Measurements from ENCODE around the gene HACD2.

The HACD2 gene

DNA sequence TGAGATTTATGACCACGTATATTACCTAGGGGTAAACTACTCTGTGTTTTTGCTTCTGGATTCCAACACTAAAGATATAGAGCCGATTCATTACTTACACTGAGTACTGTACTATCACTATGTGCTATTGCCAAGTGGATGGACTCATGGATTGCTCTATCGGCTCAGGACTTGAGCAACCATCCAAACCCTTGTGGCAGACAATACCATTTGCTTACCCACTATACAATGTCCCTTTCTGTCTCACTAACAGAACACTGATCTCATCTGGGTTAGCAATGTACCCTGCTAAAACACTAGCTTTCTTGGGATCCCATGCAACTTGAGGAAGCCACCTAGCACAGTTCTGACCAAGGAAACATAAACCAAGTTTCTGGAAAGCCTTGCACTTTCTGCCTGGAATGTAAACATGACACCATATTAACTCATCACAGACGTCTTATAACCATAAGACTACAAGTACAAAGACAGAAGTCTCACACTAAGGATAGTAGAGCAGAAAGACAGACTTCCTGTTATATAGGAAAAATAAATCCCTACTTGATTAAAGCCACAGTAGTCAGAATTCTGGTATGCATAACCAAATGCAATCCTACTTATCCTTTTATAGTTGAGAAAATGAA lies 38.6 kb downstream of the HACD2 start:
- H3K4me3 ChIP-seq (ENCODE audit: low read length), result no peak overlapping the region
- H3K27me3 ChIP-seq (ENCODE audit: insufficient read depth, low read length), result no peaks in the 10 kb centered on the region
- H3K4me1 ChIP-seq (ENCODE audit: insufficient read depth, low read length), result no peaks in the 10 kb centered on the region
- peaks cover 12% of the 10 kb centered on the region for H3K36me3 ChIP-seq (ENCODE audit: insufficient read depth, low read length)
- no peak overlapping the region for H2AFZ ChIP-seq (ENCODE audit: low read depth, low read length)
- no peaks in the 10 kb centered on the region for H3K9me3 ChIP-seq (ENCODE audit: low read length)

- Histone ChIP-seq H3K36me3 (ENCODE audit: insufficient read depth, low read length) (no peaks in the 10 kb centered on the region), H2AFZ (ENCODE audit: low read depth, low read length) (no peak overlapping the region), H3K9me3 (ENCODE audit: low read length) (no peaks in the 10 kb centered on the region), H3K4me3 (ENCODE audit: low read length) (no peak overlapping the region), H3K27me3 (ENCODE audit: insufficient read depth, low read length) (no peaks in the 10 kb centered on the region), H3K4me1 (ENCODE audit: insufficient read depth, low read length) (no peaks in the 10 kb centered on the region)
These were observed 40.9 kb downstream of the HACD2 start for GRCh38 chr3:123543950-123544349.

GRCh38 chr3:123540285-123540684 lies 44.6 kb downstream of the HACD2 start:
- Histone ChIP-seq H3K4me1 (ENCODE audit: insufficient read depth, low read length) (no peaks in the 10 kb centered on the region), H3K9me3 (ENCODE audit: low read length) (no peaks in the 10 kb centered on the region), H3K27me3 (ENCODE audit: insufficient read depth, low read length) (no peaks in the 10 kb centered on the region), H3K36me3 (ENCODE audit: insufficient read depth, low read length) (no peaks in the 10 kb centered on the region), H2AFZ (ENCODE audit: low read depth, low read length) (no peak overlapping the region), H3K4me3 (ENCODE audit: low read length) (no peak overlapping the region)

- no peaks in the 10 kb centered on the region for H3K36me3 ChIP-seq (ENCODE audit: insufficient read depth, low read length)
- no peaks in the 10 kb centered on the region for H3K4me1 ChIP-seq (ENCODE audit: insufficient read depth, low read length)
- H3K9me3 ChIP-seq (ENCODE audit: low read length), result no peaks in the 10 kb centered on the region
- no peak overlapping the region for H2AFZ ChIP-seq (ENCODE audit: low read depth, low read length)
- no peak overlapping the region for H3K4me3 ChIP-seq (ENCODE audit: low read length)
- H3K27me3 ChIP-seq (ENCODE audit: insufficient read depth, low read length), result no peaks in the 10 kb centered on the region
These were observed 48.5 kb downstream of the HACD2 start for GRCh38 chr3:123536153-123536895.

DNA sequence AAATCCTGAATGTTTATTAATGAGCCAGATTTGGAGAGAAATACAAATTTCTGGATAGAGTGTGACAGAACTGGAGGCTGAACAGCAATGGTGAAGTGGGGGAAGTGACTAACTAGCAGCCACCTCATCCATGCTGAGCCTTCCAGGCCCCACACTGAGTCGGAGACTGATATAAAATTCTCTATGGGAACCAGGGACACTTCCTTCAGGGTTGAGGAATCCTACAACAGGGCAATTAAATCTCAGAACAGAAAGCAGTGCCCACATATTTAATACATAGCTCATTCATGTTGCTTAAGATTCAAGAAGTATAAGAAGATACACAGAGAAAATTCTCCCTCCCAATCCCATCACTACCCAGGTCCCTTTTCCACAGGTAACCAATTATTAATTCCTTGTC lies 49.3 kb downstream of the HACD2 start:
- Histone ChIP-seq H3K4me1 (ENCODE audit: insufficient read depth, low read length) (no peaks in the 10 kb centered on the region), H3K4me3 (ENCODE audit: low read length) (no peak overlapping the region), H2AFZ (ENCODE audit: low read depth, low read length) (no peak overlapping the region), H3K36me3 (ENCODE audit: insufficient read depth, low read length) (no peaks in the 10 kb centered on the region), H3K27me3 (ENCODE audit: insufficient read depth, low read length) (no peaks in the 10 kb centered on the region), H3K9me3 (ENCODE audit: low read length) (no peaks in the 10 kb centered on the region)

DNA sequence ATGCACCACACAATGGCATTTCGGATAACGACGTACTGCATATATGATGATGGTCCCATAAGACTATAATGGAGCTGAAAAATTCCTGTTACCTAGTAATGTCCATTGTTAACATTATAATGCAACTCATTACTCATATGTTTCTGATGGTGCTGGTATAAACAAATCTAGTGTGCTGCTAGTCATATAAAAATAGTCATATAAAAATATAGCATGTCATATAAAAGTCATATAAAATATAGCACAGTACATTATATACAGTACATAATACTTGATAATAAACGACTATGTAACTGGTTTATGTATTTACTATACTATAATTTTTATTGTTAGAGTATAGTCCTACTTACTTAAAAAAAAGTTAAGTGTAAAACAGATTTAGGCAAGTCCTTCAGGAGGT lies 50.6 kb downstream of the HACD2 start:
- H3K4me3 ChIP-seq (ENCODE audit: low read length), result no peak overlapping the region
- no peaks in the 10 kb centered on the region for H3K4me1 ChIP-seq (ENCODE audit: insufficient read depth, low read length)
- H3K9me3 ChIP-seq (ENCODE audit: low read length), result no peaks in the 10 kb centered on the region
- no peaks in the 10 kb centered on the region for H3K27me3 ChIP-seq (ENCODE audit: insufficient read depth, low read length)
- H3K36me3 ChIP-seq (ENCODE audit: insufficient read depth, low read length), result no peaks in the 10 kb centered on the region
- no peak overlapping the region for H2AFZ ChIP-seq (ENCODE audit: low read depth, low read length)

GRCh38 chr3:123533554-123534159 lies 51.2 kb downstream of the HACD2 start:
- H3K4me3 ChIP-seq (ENCODE audit: low read length), result no peak overlapping the region
- no peaks in the 10 kb centered on the region for H3K27me3 ChIP-seq (ENCODE audit: insufficient read depth, low read length)
- H3K4me1 ChIP-seq (ENCODE audit: insufficient read depth, low read length), result no peaks in the 10 kb centered on the region
- no peaks in the 10 kb centered on the region for H3K9me3 ChIP-seq (ENCODE audit: low read length)
- H3K36me3 ChIP-seq (ENCODE audit: insufficient read depth, low read length), result no peaks in the 10 kb centered on the region
- no peak overlapping the region for H2AFZ ChIP-seq (ENCODE audit: low read depth, low read length)

DNA sequence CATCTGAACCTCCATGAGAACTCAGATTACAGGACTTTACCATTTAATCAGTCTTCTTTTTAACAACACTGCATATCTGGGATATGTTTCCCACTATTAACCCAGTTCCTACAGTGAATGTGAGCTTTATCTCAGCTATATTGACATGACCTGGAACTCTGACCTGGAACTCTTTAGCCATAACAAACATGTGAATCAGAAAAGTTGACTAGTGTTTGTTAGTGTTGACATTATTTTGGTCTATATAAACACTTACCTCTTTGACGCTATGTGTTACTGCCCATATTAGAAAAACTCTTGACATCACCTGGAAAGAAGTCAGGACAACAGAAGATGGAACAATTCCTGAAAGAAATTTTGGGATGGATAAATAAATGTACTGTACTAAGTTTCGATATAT lies 56.7 kb downstream of the HACD2 start:
- no peaks in the 10 kb centered on the region for H3K27me3 ChIP-seq (ENCODE audit: insufficient read depth, low read length)
- no peaks in the 10 kb centered on the region for H3K4me1 ChIP-seq (ENCODE audit: insufficient read depth, low read length)
- H2AFZ ChIP-seq (ENCODE audit: low read depth, low read length), result no peak overlapping the region
- no peaks in the 10 kb centered on the region for H3K9me3 ChIP-seq (ENCODE audit: low read length)
- H3K4me3 ChIP-seq (ENCODE audit: low read length), result no peak overlapping the region
- H3K36me3 ChIP-seq (ENCODE audit: insufficient read depth, low read length), result peaks cover 27% of the 10 kb centered on the region

GRCh38 chr3:123527046-123527445 lies 57.8 kb downstream of the HACD2 start:
- no peaks in the 10 kb centered on the region for H3K9me3 ChIP-seq (ENCODE audit: low read length)
- H3K27me3 ChIP-seq (ENCODE audit: insufficient read depth, low read length), result no peaks in the 10 kb centered on the region
- no peak overlapping the region for H3K4me3 ChIP-seq (ENCODE audit: low read length)
- peaks cover 31% of the 10 kb centered on the region for H3K36me3 ChIP-seq (ENCODE audit: insufficient read depth, low read length)
- H2AFZ ChIP-seq (ENCODE audit: low read depth, low read length), result no peak overlapping the region
- no peaks in the 10 kb centered on the region for H3K4me1 ChIP-seq (ENCODE audit: insufficient read depth, low read length)

- H3K4me1 ChIP-seq (ENCODE audit: insufficient read depth, low read length), result no peaks in the 10 kb centered on the region
- H3K4me3 ChIP-seq (ENCODE audit: low read length), result no peak overlapping the region
- H3K9me3 ChIP-seq (ENCODE audit: low read length), result no peaks in the 10 kb centered on the region
- no peaks in the 10 kb centered on the region for H3K27me3 ChIP-seq (ENCODE audit: insufficient read depth, low read length)
- H2AFZ ChIP-seq (ENCODE audit: low read depth, low read length), result no peak overlapping the region
- H3K36me3 ChIP-seq (ENCODE audit: insufficient read depth, low read length), result peaks cover 33% of the 10 kb centered on the region
These were observed 58.4 kb downstream of the HACD2 start for GRCh38 chr3:123526474-123526873.

DNA sequence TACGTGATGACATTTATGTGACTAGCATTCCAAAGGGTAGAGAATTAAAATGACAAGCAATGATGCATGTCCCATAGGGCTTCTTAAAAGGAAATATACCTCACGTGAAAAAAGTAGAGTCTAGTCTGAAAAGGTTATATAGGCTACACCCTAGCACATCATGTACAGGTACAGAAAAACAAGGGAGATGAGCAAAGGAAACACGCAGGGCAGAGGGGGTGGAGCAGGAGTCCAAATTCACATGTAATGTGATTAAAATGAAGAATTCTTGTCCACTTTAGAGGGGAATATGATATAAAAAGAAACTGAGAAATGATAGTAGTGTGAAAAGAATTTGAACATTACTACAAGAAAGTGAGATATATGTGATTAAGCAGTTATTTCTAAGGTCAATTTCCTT lies 59.4 kb downstream of the HACD2 start:
- no peak overlapping the region for H3K4me3 ChIP-seq (ENCODE audit: low read length)
- H2AFZ ChIP-seq (ENCODE audit: low read depth, low read length), result no peak overlapping the region
- H3K4me1 ChIP-seq (ENCODE audit: insufficient read depth, low read length), result no peaks in the 10 kb centered on the region
- no peaks in the 10 kb centered on the region for H3K27me3 ChIP-seq (ENCODE audit: insufficient read depth, low read length)
- H3K36me3 ChIP-seq (ENCODE audit: insufficient read depth, low read length), result peaks cover 33% of the 10 kb centered on the region
- H3K9me3 ChIP-seq (ENCODE audit: low read length), result no peaks in the 10 kb centered on the region

- no peak overlapping the region for H2AFZ ChIP-seq (ENCODE audit: low read depth, low read length)
- H3K4me3 ChIP-seq (ENCODE audit: low read length), result no peak overlapping the region
- no peaks in the 10 kb centered on the region for H3K9me3 ChIP-seq (ENCODE audit: low read length)
- H3K27me3 ChIP-seq (ENCODE audit: insufficient read depth, low read length), result no peaks in the 10 kb centered on the region
- peaks cover 33% of the 10 kb centered on the region for H3K36me3 ChIP-seq (ENCODE audit: insufficient read depth, low read length)
- no peaks in the 10 kb centered on the region for H3K4me1 ChIP-seq (ENCODE audit: insufficient read depth, low read length)
These were observed 59.9 kb downstream of the HACD2 start for GRCh38 chr3:123524981-123525380.

- Histone ChIP-seq H3K4me3 (ENCODE audit: low read length) (no peak overlapping the region), H3K4me1 (ENCODE audit: insufficient read depth, low read length) (no peaks in the 10 kb centered on the region), H3K27me3 (ENCODE audit: insufficient read depth, low read length) (no peaks in the 10 kb centered on the region), H2AFZ (ENCODE audit: low read depth, low read length) (no peak overlapping the region), H3K36me3 (ENCODE audit: insufficient read depth, low read length) (peaks cover 33% of the 10 kb centered on the region), H3K9me3 (ENCODE audit: low read length) (no peaks in the 10 kb centered on the region)
These were observed 61.8 kb downstream of the HACD2 start for GRCh38 chr3:123523023-123523412.
